ENCODE results near the gene CLECL1.

The CLECL1 gene

GRCh38 chr12:9732921-9733461, at the start of gene CLECL1:
CLECL1 (minus strand) TSS chr12:9733097.
- peak within 1 kb of the TSS; percentile 86 for H3K27ac Mint-ChIP-seq
- peaks cover 3% of the 10 kb centered on the region for H3K9me3 Mint-ChIP-seq
- peaks cover 48% of the 10 kb centered on the region for H3K4me1 Mint-ChIP-seq (ENCODE audit: low read depth)
- peaks cover 8% of the 10 kb centered on the region for H3K36me3 Mint-ChIP-seq (ENCODE audit: low read depth)
- H3K27me3 Mint-ChIP-seq (ENCODE audit: low read depth): no peaks in the 10 kb centered on the region
- peak within 1 kb of the TSS; percentile 83 for H3K4me3 Mint-ChIP-seq

- Mint-ChIP-seq H3K4me3 (no peak overlapping the region), H3K27ac (no peak overlapping the region), H3K36me3 (ENCODE audit: low read depth) (peaks cover 5% of the 10 kb centered on the region), H3K9me3 (peaks cover 13% of the 10 kb centered on the region), H3K27me3 (ENCODE audit: low read depth) (no peaks in the 10 kb centered on the region), H3K4me1 (ENCODE audit: low read depth) (peaks cover 22% of the 10 kb centered on the region)
Measured at GRCh38 chr12:9781360-9781759, 48.5 kb upstream of the CLECL1 start.

GRCh38 chr12:9779209-9779608, 46.3 kb upstream of the CLECL1 start:
- peaks cover 7% of the 10 kb centered on the region for H3K36me3 Mint-ChIP-seq (ENCODE audit: low read depth)
- H3K9me3 Mint-ChIP-seq: peaks cover 13% of the 10 kb centered on the region
- no peaks in the 10 kb centered on the region for H3K27me3 Mint-ChIP-seq (ENCODE audit: low read depth)
- H3K4me3 Mint-ChIP-seq: no peak overlapping the region
- H3K27ac Mint-ChIP-seq: no peak overlapping the region
- H3K4me1 Mint-ChIP-seq (ENCODE audit: low read depth): peaks cover 40% of the 10 kb centered on the region

- no peak overlapping the region for H3K4me3 Mint-ChIP-seq
- peaks cover 7% of the 10 kb centered on the region for H3K36me3 Mint-ChIP-seq (ENCODE audit: low read depth)
- no peak overlapping the region for H3K27ac Mint-ChIP-seq
- H3K9me3 Mint-ChIP-seq: peaks cover 9% of the 10 kb centered on the region
- peaks cover 60% of the 10 kb centered on the region for H3K4me1 Mint-ChIP-seq (ENCODE audit: low read depth)
- no peaks in the 10 kb centered on the region for H3K27me3 Mint-ChIP-seq (ENCODE audit: low read depth)
Measured at GRCh38 chr12:9776781-9777180, 43.9 kb upstream of the CLECL1 start.

GRCh38 chr12:9773216-9773877, 40.5 kb upstream of the CLECL1 start:
- no peaks in the 10 kb centered on the region for H3K27me3 Mint-ChIP-seq (ENCODE audit: low read depth)
- no peaks in the 10 kb centered on the region for H3K9me3 Mint-ChIP-seq
- peaks cover 64% of the 10 kb centered on the region for H3K4me1 Mint-ChIP-seq (ENCODE audit: low read depth)
- H3K27ac Mint-ChIP-seq: peak overlapping the region; percentile 58
- H3K4me3 Mint-ChIP-seq: peak overlapping the region; percentile 51
- peaks cover 2% of the 10 kb centered on the region for H3K36me3 Mint-ChIP-seq (ENCODE audit: low read depth)

GRCh38 chr12:9763025-9763424, 30.1 kb upstream of the CLECL1 start:
- no peaks in the 10 kb centered on the region for H3K27me3 Mint-ChIP-seq (ENCODE audit: low read depth)
- H3K9me3 Mint-ChIP-seq: peaks cover 4% of the 10 kb centered on the region
- peaks cover 49% of the 10 kb centered on the region for H3K4me1 Mint-ChIP-seq (ENCODE audit: low read depth)
- peaks cover 15% of the 10 kb centered on the region for H3K36me3 Mint-ChIP-seq (ENCODE audit: low read depth)
- H3K27ac Mint-ChIP-seq: no peak overlapping the region
- no peak overlapping the region for H3K4me3 Mint-ChIP-seq

- Mint-ChIP-seq H3K4me3 (peak overlapping the region; percentile 16), H3K36me3 (ENCODE audit: low read depth) (peaks cover 22% of the 10 kb centered on the region), H3K27me3 (ENCODE audit: low read depth) (no peaks in the 10 kb centered on the region), H3K9me3 (peaks cover 4% of the 10 kb centered on the region), H3K4me1 (ENCODE audit: low read depth) (peaks cover 48% of the 10 kb centered on the region), H3K27ac (peak overlapping the region; percentile 18)
Measured at GRCh38 chr12:9762369-9762768, 29.5 kb upstream of the CLECL1 start.

GRCh38 chr12:9761419-9761781, 28.5 kb upstream of the CLECL1 start:
- peak overlapping the region; percentile 95 for H3K27ac Mint-ChIP-seq
- peaks cover 30% of the 10 kb centered on the region for H3K36me3 Mint-ChIP-seq (ENCODE audit: low read depth)
- H3K9me3 Mint-ChIP-seq: peaks cover 4% of the 10 kb centered on the region
- peaks cover 50% of the 10 kb centered on the region for H3K4me1 Mint-ChIP-seq (ENCODE audit: low read depth)
- peak overlapping the region; percentile 97 for H3K4me3 Mint-ChIP-seq
- H3K27me3 Mint-ChIP-seq (ENCODE audit: low read depth): no peaks in the 10 kb centered on the region

- Mint-ChIP-seq H3K36me3 (ENCODE audit: low read depth) (peaks cover 33% of the 10 kb centered on the region), H3K27me3 (ENCODE audit: low read depth) (no peaks in the 10 kb centered on the region), H3K4me1 (ENCODE audit: low read depth) (peaks cover 54% of the 10 kb centered on the region), H3K4me3 (peak within 1 kb of the TSS; percentile 97), H3K9me3 (peaks cover 4% of the 10 kb centered on the region), H3K27ac (peak within 1 kb of the TSS; percentile 95)
Measured at GRCh38 chr12:9760699-9761418, 28.0 kb upstream of the CLECL1 start, which contains the start of gene CD69. CD69 (minus strand) TSS chr12:9760901; CDS start chr12:9760820, 81 bp downstream.

GRCh38 chr12:9760120-9760519, 27.2 kb upstream of the CLECL1 start:
- H3K4me1 Mint-ChIP-seq (ENCODE audit: low read depth): peaks cover 53% of the 10 kb centered on the region
- H3K4me3 Mint-ChIP-seq: peak overlapping the region; percentile 97
- H3K9me3 Mint-ChIP-seq: peaks cover 4% of the 10 kb centered on the region
- peaks cover 37% of the 10 kb centered on the region for H3K36me3 Mint-ChIP-seq (ENCODE audit: low read depth)
- no peaks in the 10 kb centered on the region for H3K27me3 Mint-ChIP-seq (ENCODE audit: low read depth)
- H3K27ac Mint-ChIP-seq: peak overlapping the region; percentile 95

- Mint-ChIP-seq H3K9me3 (peaks cover 4% of the 10 kb centered on the region), H3K27me3 (ENCODE audit: low read depth) (no peaks in the 10 kb centered on the region), H3K36me3 (ENCODE audit: low read depth) (peaks cover 41% of the 10 kb centered on the region), H3K27ac (peak overlapping the region; percentile 95), H3K4me1 (ENCODE audit: low read depth) (peaks cover 53% of the 10 kb centered on the region), H3K4me3 (peak overlapping the region; percentile 97)
Measured at GRCh38 chr12:9759694-9760093, 26.8 kb upstream of the CLECL1 start.

GRCh38 chr12:9758119-9758518, 25.2 kb upstream of the CLECL1 start:
- Mint-ChIP-seq H3K27ac (peak overlapping the region; percentile 97), H3K4me1 (ENCODE audit: low read depth) (peaks cover 54% of the 10 kb centered on the region), H3K27me3 (ENCODE audit: low read depth) (no peaks in the 10 kb centered on the region), H3K36me3 (ENCODE audit: low read depth) (peaks cover 55% of the 10 kb centered on the region), H3K9me3 (peaks cover 4% of the 10 kb centered on the region), H3K4me3 (peak overlapping the region; percentile 97)

- peaks cover 61% of the 10 kb centered on the region for H3K36me3 Mint-ChIP-seq (ENCODE audit: low read depth)
- no peaks in the 10 kb centered on the region for H3K27me3 Mint-ChIP-seq (ENCODE audit: low read depth)
- peak overlapping the region; percentile 97 for H3K4me3 Mint-ChIP-seq
- peak overlapping the region; percentile 97 for H3K27ac Mint-ChIP-seq
- peaks cover 4% of the 10 kb centered on the region for H3K9me3 Mint-ChIP-seq
- H3K4me1 Mint-ChIP-seq (ENCODE audit: low read depth): peaks cover 58% of the 10 kb centered on the region
Measured at GRCh38 chr12:9757433-9758025, 24.6 kb upstream of the CLECL1 start.

- H3K4me1 Mint-ChIP-seq (ENCODE audit: low read depth): peaks cover 53% of the 10 kb centered on the region
- peaks cover 64% of the 10 kb centered on the region for H3K36me3 Mint-ChIP-seq (ENCODE audit: low read depth)
- H3K27ac Mint-ChIP-seq: peak overlapping the region; percentile 81
- no peaks in the 10 kb centered on the region for H3K9me3 Mint-ChIP-seq
- peak overlapping the region; percentile 97 for H3K4me3 Mint-ChIP-seq
- no peaks in the 10 kb centered on the region for H3K27me3 Mint-ChIP-seq (ENCODE audit: low read depth)
Measured at GRCh38 chr12:9756706-9757105, 23.8 kb upstream of the CLECL1 start.

Measured in T-helper 1 cell treated with Interleukin-12 subunit alpha and Interleukin-12 subunit beta and Interleukin-4 antibody, amounts not matched to agents 30 μg/mL and 1 μg/mL, for 36 hours (primary cell).